HEK293 (cell line): ENCODE measurements around the gene ROBO1.

Experiments
- CTCF ChIA-PET: fragments of 350-600 bp; formaldehyde crosslinking; extraction: SDS; loops from one replicate; lab custom pipeline; 2021; ENCODE audit warnings: antibody characterized with exemption; lab: Yijun Ruan, JAX
- POLR2A ChIA-PET: fragments of 300-600 bp; formaldehyde crosslinking; extraction: SDS; loops from one replicate; lab custom pipeline; 2020; ENCODE audit warnings: antibody characterized with exemption, inconsistent platforms; lab: Yijun Ruan, JAX
- H3K27ac ChIP-seq: fragments of 200-500 bp; sonication (Bioruptor generic); 2 replicates; pipeline ENCODE4 v1.5.1; 2014; ENCODE audit warnings: low read depth, low read length, control low read depth, inconsistent platforms; ENCODE audit errors: extremely low read depth
- H3K36me3 ChIP-seq, 2 experiments: fragments of 200-500 bp in 1 of 2; sonication (Bioruptor generic) in 1 of 2; 1 replicate in 1 of 2; 2 replicates in 1 of 2; pipeline ENCODE4 v1.5.1; 2014 to 2017; ENCODE audit warnings: inconsistent platforms in 2 of 2, low read length in 2 of 2; ENCODE audit not compliant: control insufficient read depth in 2 of 2, insufficient read depth in 1 of 2
- H3K4me1 ChIP-seq: fragments of 200-500 bp; sonication (Bioruptor generic); 2 replicates; pipeline ENCODE4 v1.5.1; 2014; ENCODE audit warnings: mild to moderate bottlenecking, low read length, inconsistent platforms; ENCODE audit not compliant: control insufficient read depth, insufficient read depth
- H3K4me3 ChIP-seq: 2 replicates; pipeline ENCODE4 v1.5.1; 2011; ENCODE audit warnings: low read depth, mild to moderate bottlenecking, control low read depth, low read length, moderate library complexity
- H3K9me3 ChIP-seq: fragments of 200-500 bp; sonication (Bioruptor generic); 2 replicates; pipeline ENCODE4 v1.5.1; 2014; ENCODE audit warnings: low read depth, low read length, inconsistent platforms; ENCODE audit not compliant: control insufficient read depth, insufficient read depth
- GLI4 ChIP-seq: fragments of 450-650 bp; formaldehyde crosslinking; IDR thresholded peaks from 2 replicates; pipeline ENCODE4 v1.5.1; 2016; ENCODE audit warnings: missing biosample characterization, missing genetic modification characterization
- HOXD13 ChIP-seq: sonication (generic); formaldehyde crosslinking; IDR thresholded peaks from 2 replicates; pipeline ENCODE4 v1.8.0; 2022; ENCODE audit warnings: missing genetic modification reagents, borderline replicate concordance
- KLF7 ChIP-seq: fragments of 450-650 bp; formaldehyde crosslinking; IDR thresholded peaks from 2 replicates; pipeline ENCODE4 v1.5.1; 2016; ENCODE audit warnings: missing biosample characterization, missing genetic modification characterization, borderline replicate concordance
- MEIS1 ChIP-seq: sonication (generic); formaldehyde crosslinking; IDR thresholded peaks from 2 replicates; pipeline ENCODE4 v1.8.1; 2022; ENCODE audit warnings: missing genetic modification reagents, mild to moderate bottlenecking, borderline replicate concordance
- RBAK ChIP-seq: fragments of 450-650 bp; formaldehyde crosslinking; IDR thresholded peaks from 2 replicates; pipeline ENCODE4 v1.5.1; 2016; ENCODE audit warnings: missing biosample characterization, missing genetic modification characterization
- REPIN1 ChIP-seq: fragments of 450-650 bp; formaldehyde crosslinking; IDR thresholded peaks from 2 replicates; pipeline ENCODE4 v1.5.1; 2017; ENCODE audit warnings: missing biosample characterization, missing genetic modification characterization, low read depth
- SP2 ChIP-seq: fragments of 450-650 bp; formaldehyde crosslinking; IDR thresholded peaks from 2 replicates; pipeline ENCODE4 v1.5.1; 2016; ENCODE audit warnings: missing biosample characterization, missing genetic modification characterization
- SP3 ChIP-seq: fragments of 450-650 bp; formaldehyde crosslinking; IDR thresholded peaks from 2 replicates; pipeline ENCODE4 v1.5.1; 2016; ENCODE audit warnings: missing biosample characterization, missing genetic modification characterization
- YY2 ChIP-seq: fragments of 450-650 bp; formaldehyde crosslinking; IDR thresholded peaks from 2 replicates; pipeline ENCODE4 v1.5.1; 2016; ENCODE audit warnings: missing biosample characterization, missing genetic modification characterization
- ZFP3 ChIP-seq: fragments of 450-650 bp; formaldehyde crosslinking; IDR thresholded peaks from 2 replicates; pipeline ENCODE4 v1.5.1; 2016; ENCODE audit warnings: low read depth, missing biosample characterization, missing genetic modification characterization
- ZNF155 ChIP-seq: fragments of 450-650 bp; formaldehyde crosslinking; IDR thresholded peaks from 2 replicates; pipeline ENCODE4 v1.5.1; 2016; ENCODE audit warnings: missing biosample characterization, missing genetic modification characterization
- ZNF19 ChIP-seq: fragments of 450-650 bp; formaldehyde crosslinking; IDR thresholded peaks from 2 replicates; pipeline ENCODE4; 2016; ENCODE audit warnings: missing biosample characterization, missing genetic modification characterization, low read depth
- ZNF23 ChIP-seq: fragments of 450-650 bp; formaldehyde crosslinking; IDR thresholded peaks from 2 replicates; pipeline ENCODE4 v1.5.1; 2016; ENCODE audit warnings: missing biosample characterization, missing genetic modification characterization, borderline replicate concordance
- ZNF239 ChIP-seq: fragments of 450-650 bp; formaldehyde crosslinking; IDR thresholded peaks from 2 replicates; pipeline ENCODE4 v1.5.1; 2016; ENCODE audit warnings: missing biosample characterization, missing genetic modification characterization
- ZNF24 ChIP-seq: fragments of 450-650 bp; formaldehyde crosslinking; IDR thresholded peaks from 2 replicates; pipeline ENCODE4 v1.5.1; 2016; ENCODE audit warnings: missing biosample characterization, missing genetic modification characterization
- ZNF324 ChIP-seq: fragments of 450-650 bp; formaldehyde crosslinking; IDR thresholded peaks from 2 replicates; pipeline ENCODE4 v1.5.1; 2016; ENCODE audit warnings: missing biosample characterization, missing genetic modification characterization
- ZNF341 ChIP-seq: fragments of 450-650 bp; formaldehyde crosslinking; IDR thresholded peaks from 2 replicates; pipeline ENCODE4; 2016; ENCODE audit warnings: low read depth, missing biosample characterization, missing genetic modification characterization
- ZNF37A ChIP-seq: fragments of 450-650 bp; IDR thresholded peaks from 2 replicates; pipeline ENCODE4 v1.5.1; 2018; ENCODE audit warnings: missing biosample characterization, missing genetic modification characterization
- ZNF394 ChIP-seq: fragments of 450-650 bp; formaldehyde crosslinking; IDR thresholded peaks from 2 replicates; pipeline ENCODE4 v1.5.1; 2016; ENCODE audit warnings: missing biosample characterization, missing genetic modification characterization, mild to moderate bottlenecking, moderate library complexity, borderline replicate concordance
- ZNF433 ChIP-seq: fragments of 450-650 bp; formaldehyde crosslinking; IDR thresholded peaks from 2 replicates; pipeline ENCODE4 v1.5.1; 2016; ENCODE audit warnings: missing biosample characterization, missing genetic modification characterization, low read depth
- ZNF548 ChIP-seq: fragments of 450-650 bp; formaldehyde crosslinking; IDR thresholded peaks from 2 replicates; pipeline ENCODE4 v1.5.1; 2016; ENCODE audit warnings: missing biosample characterization, missing genetic modification characterization
- ZNF571 ChIP-seq: fragments of 450-650 bp; formaldehyde crosslinking; IDR thresholded peaks from 2 replicates; pipeline ENCODE4 v1.5.0; 2017; ENCODE audit warnings: missing biosample characterization, missing genetic modification characterization
- ZNF626 ChIP-seq: fragments of 450-650 bp; sonication (Bioruptor Pico); formaldehyde crosslinking; IDR thresholded peaks from 2 replicates; pipeline ENCODE4 v1.5.1; 2018; ENCODE audit warnings: missing biosample characterization, missing genetic modification characterization, inconsistent platforms
- ZNF677 ChIP-seq: fragments of 450-650 bp; IDR thresholded peaks from 2 replicates; pipeline ENCODE4 v1.5.0; 2018; ENCODE audit warnings: missing biosample characterization, mild to moderate bottlenecking, missing genetic modification characterization, moderate library complexity
- TF ChIP-seq, protein P1 (sequence below): fragments of 450-650 bp; formaldehyde crosslinking; IDR thresholded peaks from 2 replicates; pipeline ENCODE4 v1.5.1; 2016; ENCODE audit warnings: missing biosample characterization, missing genetic modification characterization
- TF ChIP-seq, protein P2 (sequence below): fragments of 450-650 bp; formaldehyde crosslinking; IDR thresholded peaks from 2 replicates; pipeline ENCODE4 v1.5.1; 2017; ENCODE audit warnings: missing biosample characterization, missing genetic modification characterization
- TF ChIP-seq, protein P3 (sequence below): sonication (generic); formaldehyde crosslinking; IDR thresholded peaks from 2 replicates; pipeline ENCODE4 v1.8.1; 2022; ENCODE audit warnings: mild to moderate bottlenecking, moderate library complexity, missing genetic modification reagents
- TF ChIP-seq, protein P4 (sequence below): fragments of 450-650 bp; formaldehyde crosslinking; IDR thresholded peaks from 2 replicates; pipeline ENCODE4 v1.5.1; 2016; ENCODE audit warnings: missing biosample characterization, missing genetic modification characterization

Gene ROBO1

GRCh38 chr3:78794431-78794830, 973.4 kb downstream of the ROBO1 start:
- ChIA-PET POLR2A (no interaction called here), CTCF (no interaction called here)
- Histone ChIP-seq H3K4me1 (no peaks in the 10 kb centered on the region), H3K4me3 (no peak overlapping the region), H3K27ac (no peak overlapping the region), H3K36me3 (no peaks in the 10 kb centered on the region), H3K9me3 (no peaks in the 10 kb centered on the region)
- TF ChIP-seq ZNF677 (tag by site-specific recombination) (no peak), SP3 (tag by site-specific recombination) (no peak), ZNF23 (tag by site-specific recombination) (no peak), ZNF571 (tag by site-specific recombination) (no peak), ZNF341 (tag by site-specific recombination) (no peak), SP2 (tag by site-specific recombination) (no peak), ZNF37A (tag by site-specific recombination) (no peak), ZNF19 (tag by site-specific recombination) (no peak), ZNF239 (no peak), ZNF548 (tag by site-specific recombination) (no peak), GLI4 (no peak), ZNF626 (tag by site-specific recombination) (no peak), ZFP3 (tag by site-specific recombination) (no peak)
- TF ChIP-seq, protein P1, sequence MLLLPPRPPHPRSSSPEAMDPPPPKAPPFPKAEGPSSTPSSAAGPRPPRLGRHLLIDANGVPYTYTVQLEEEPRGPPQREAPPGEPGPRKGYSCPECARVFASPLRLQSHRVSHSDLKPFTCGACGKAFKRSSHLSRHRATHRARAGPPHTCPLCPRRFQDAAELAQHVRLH (tag by site-specific recombination), result no peak
- TF ChIP-seq, protein P2, sequence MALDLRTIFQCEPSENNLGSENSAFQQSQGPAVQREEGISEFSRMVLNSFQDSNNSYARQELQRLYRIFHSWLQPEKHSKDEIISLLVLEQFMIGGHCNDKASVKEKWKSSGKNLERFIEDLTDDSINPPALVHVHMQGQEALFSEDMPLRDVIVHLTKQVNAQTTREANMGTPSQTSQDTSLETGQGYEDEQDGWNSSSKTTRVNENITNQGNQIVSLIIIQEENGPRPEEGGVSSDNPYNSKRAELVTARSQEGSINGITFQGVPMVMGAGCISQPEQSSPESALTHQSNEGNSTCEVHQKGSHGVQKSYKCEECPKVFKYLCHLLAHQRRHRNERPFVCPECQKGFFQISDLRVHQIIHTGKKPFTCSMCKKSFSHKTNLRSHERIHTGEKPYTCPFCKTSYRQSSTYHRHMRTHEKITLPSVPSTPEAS (tag by site-specific recombination), result no peak
- TF ChIP-seq, protein P3, sequence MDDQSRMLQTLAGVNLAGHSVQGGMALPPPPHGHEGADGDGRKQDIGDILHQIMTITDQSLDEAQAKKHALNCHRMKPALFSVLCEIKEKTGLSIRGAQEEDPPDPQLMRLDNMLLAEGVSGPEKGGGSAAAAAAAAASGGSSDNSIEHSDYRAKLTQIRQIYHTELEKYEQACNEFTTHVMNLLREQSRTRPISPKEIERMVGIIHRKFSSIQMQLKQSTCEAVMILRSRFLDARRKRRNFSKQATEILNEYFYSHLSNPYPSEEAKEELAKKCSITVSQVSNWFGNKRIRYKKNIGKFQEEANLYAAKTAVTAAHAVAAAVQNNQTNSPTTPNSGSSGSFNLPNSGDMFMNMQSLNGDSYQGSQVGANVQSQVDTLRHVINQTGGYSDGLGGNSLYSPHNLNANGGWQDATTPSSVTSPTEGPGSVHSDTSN (CRISPR knock-in tag), result no peak
- TF ChIP-seq, protein P4, sequence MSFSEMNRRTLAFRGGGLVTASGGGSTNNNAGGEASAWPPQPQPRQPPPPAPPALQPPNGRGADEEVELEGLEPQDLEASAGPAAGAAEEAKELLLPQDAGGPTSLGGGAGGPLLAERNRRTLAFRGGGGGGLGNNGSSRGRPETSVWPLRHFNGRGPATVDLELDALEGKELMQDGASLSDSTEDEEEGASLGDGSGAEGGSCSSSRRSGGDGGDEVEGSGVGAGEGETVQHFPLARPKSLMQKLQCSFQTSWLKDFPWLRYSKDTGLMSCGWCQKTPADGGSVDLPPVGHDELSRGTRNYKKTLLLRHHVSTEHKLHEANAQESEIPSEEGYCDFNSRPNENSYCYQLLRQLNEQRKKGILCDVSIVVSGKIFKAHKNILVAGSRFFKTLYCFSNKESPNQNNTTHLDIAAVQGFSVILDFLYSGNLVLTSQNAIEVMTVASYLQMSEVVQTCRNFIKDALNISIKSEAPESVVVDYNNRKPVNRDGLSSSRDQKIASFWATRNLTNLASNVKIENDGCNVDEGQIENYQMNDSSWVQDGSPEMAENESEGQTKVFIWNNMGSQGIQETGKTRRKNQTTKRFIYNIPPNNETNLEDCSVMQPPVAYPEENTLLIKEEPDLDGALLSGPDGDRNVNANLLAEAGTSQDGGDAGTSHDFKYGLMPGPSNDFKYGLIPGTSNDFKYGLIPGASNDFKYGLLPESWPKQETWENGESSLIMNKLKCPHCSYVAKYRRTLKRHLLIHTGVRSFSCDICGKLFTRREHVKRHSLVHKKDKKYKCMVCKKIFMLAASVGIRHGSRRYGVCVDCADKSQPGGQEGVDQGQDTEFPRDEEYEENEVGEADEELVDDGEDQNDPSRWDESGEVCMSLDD (tag by site-specific recombination), result no peak

DNA sequence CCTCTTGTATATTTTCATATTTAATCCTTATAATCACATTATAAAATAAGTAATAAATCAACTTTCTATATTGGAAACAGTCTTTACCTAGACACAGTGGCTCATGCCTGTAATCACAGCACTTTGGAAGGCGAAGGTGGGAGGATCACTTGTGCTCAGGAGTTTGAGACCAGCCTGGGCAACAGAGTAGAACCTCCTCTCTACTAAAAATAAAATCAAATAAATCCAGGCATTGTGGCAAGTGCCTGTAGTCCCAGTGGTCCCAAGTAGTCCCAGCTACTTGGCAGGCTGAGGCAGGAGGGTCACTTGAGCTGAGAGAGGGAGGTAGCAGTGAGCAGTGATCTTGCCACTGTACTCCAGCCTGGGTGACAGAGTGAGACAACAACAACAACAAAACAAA, 975.1 kb downstream of the ROBO1 start:
- Histone ChIP-seq H3K4me3 (no peak overlapping the region), H3K27ac (no peak overlapping the region), H3K9me3 (no peaks in the 10 kb centered on the region), H3K4me1 (no peaks in the 10 kb centered on the region), H3K36me3 (no peaks in the 10 kb centered on the region)
- CTCF ChIA-PET, result no interaction called here
- TF ChIP-seq ZNF324 (tag by site-specific recombination) (no peak), ZNF394 (tag by site-specific recombination) (no peak), YY2 (no peak), ZNF433 (tag by site-specific recombination) (no peak), RBAK (tag by site-specific recombination) (no peak), ZNF24 (no peak), ZNF155 (tag by site-specific recombination) (no peak), REPIN1 (tag by site-specific recombination) (no peak), KLF7 (tag by site-specific recombination) (no peak), HOXD13 (CRISPR knock-in tag) (no peak), MEIS1 (no peak)
- POLR2A ChIA-PET, result no interaction called here
